Endothelial cell of hepatic sinusoid (primary cell): ENCODE data around the gene MAPK11.

Experiments used
- in situ Hi-C: cut with HindIII; loops from 2 replicates; pipeline ENCODE4 v1.10.0; 2017; ENCODE audit warnings: low sequenced_read_pairs

MAPK11 gene

GRCh38 chr22:50251477-50252081, 18.6 kb downstream of the MAPK11 start:
- in situ Hi-C loops = no loop called here

- in situ Hi-C loops = no loop called here
Measured at GRCh38 chr22:50250555-50251476, 19.4 kb downstream of the MAPK11 start, which contains the start of gene HDAC10. Gene HDAC10 (minus strand): TSS chr22:50251265. CDS start chr22:50251032, 233 bp downstream.

- in situ Hi-C loops = no loop called here
Measured at GRCh38 chr22:50250249-50250554, 20.0 kb downstream of the MAPK11 start.

- in situ Hi-C loops = no loop called here
Measured at GRCh38 chr22:50249341-50250248, 20.6 kb downstream of the MAPK11 start.

GRCh38 chr22:50248196-50249081, 21.7 kb downstream of the MAPK11 start:
- in situ Hi-C loops = no loop called here

GRCh38 chr22:50247748-50248147, 22.4 kb downstream of the MAPK11 start:
- in situ Hi-C loops = no loop called here

GRCh38 chr22:50246242-50247175, 23.7 kb downstream of the MAPK11 start:
- in situ Hi-C loops = no loop called here

- in situ Hi-C loops = no loop called here
Measured at GRCh38 chr22:50245214-50246072, 24.7 kb downstream of the MAPK11 start.

GRCh38 chr22:50244420-50245213, 25.6 kb downstream of the MAPK11 start, which contains the start of gene TUBGCP6:
Gene TUBGCP6 (minus strand): TSS chr22:50245023. CDS start chr22:50244459, 564 bp downstream.
- in situ Hi-C loops = no loop called here

GRCh38 chr22:50243685-50244419, 26.3 kb downstream of the MAPK11 start:
- in situ Hi-C loops = no loop called here

- in situ Hi-C loops = no loop called here
Measured at GRCh38 chr22:50242406-50242949, 27.7 kb downstream of the MAPK11 start.

- in situ Hi-C loops = no loop called here
Measured at GRCh38 chr22:50238755-50239154, 31.4 kb downstream of the MAPK11 start.

GRCh38 chr22:50236731-50237409, 33.3 kb downstream of the MAPK11 start:
- in situ Hi-C loops = no loop called here

- in situ Hi-C loops = no loop called here
Measured at GRCh38 chr22:50233223-50233622, 37.0 kb downstream of the MAPK11 start.

GRCh38 chr22:50232481-50233151, 37.6 kb downstream of the MAPK11 start:
- in situ Hi-C loops = no loop called here
